ENCODE data around the gene SULT1C3. TPM values are rescaled to one million over a fixed set of nuclear protein-coding genes. Genes with fewer than 3 reads are reported as not detected.
A peak's percentile ranks its signal among the peaks of the same experiment; 100 is the strongest.
"Not testable (repeated sequence)": the region's sequence is repeated elsewhere in the genome, so short reads cannot be mapped to it uniquely, and the experiment has no call there.

The SULT1C3 gene
- total RNA-seq, 2 donors from 2014 or later: not detected

GRCh38 chr2:108280466-108280865 lies 40.7 kb downstream of the SULT1C3 start:
- Histone ChIP-seq H3K27ac (peak overlapping the region in 3 of 4 donors; percentile 29 to 47 (median 36)), H3K27me3 (no peaks in the 10 kb centered on the region), H3K9me3 (no peaks in the 10 kb centered on the region), H3K4me1 (no peaks in the 10 kb centered on the region), H3K4me3 (no peak overlapping the region), H3K36me3 (replicated peaks in 1 of 2; ENCODE audit: insufficient read depth in 1 of 2, low read depth in 2 of 2) (no peaks in the 10 kb centered on the region)
- TF ChIP-seq CTCF (IDR thresholded peaks at IDR 0.05) (no peak), POLR2A (IDR thresholded peaks at IDR 0.05) (no peak)
- intact Hi-C loops (cut with DNase I): no loop called here
- DNase-seq (peak in 1 of 4 donors; percentile 13), ATAC-seq (peak; percentile 83)
- 24 to 39% methylated on average over 2 to 3 of the region's 3 CpGs for WGBS, 2 donors

GRCh38 chr2:108284566-108284965 lies 44.8 kb downstream of the SULT1C3 start:
- H3K27ac ChIP-seq; H3K4me1 ChIP-seq; intact Hi-C loops (cut with DNase I); H3K27me3 ChIP-seq; DNase-seq; H3K4me3 ChIP-seq; H3K36me3 ChIP-seq (replicated peaks in 1 of 2; ENCODE audit: insufficient read depth in 1 of 2, low read depth in 2 of 2); ATAC-seq; H3K9me3 ChIP-seq: not testable (repeated sequence)
- WGBS, 2 donors: 86 to 90% methylated on average over 7 of the region's 7 CpGs

GRCh38 chr2:108285616-108286015 lies 45.8 kb downstream of the SULT1C3 start:
- no peak overlapping the region for H3K4me3 ChIP-seq
- DNase-seq (no peak), ATAC-seq (no peak)
- H3K36me3 ChIP-seq (replicated peaks in 1 of 2; ENCODE audit: insufficient read depth in 1 of 2, low read depth in 2 of 2): no peaks in the 10 kb centered on the region
- intact Hi-C loops (cut with DNase I): no loop called here
- no peaks in the 10 kb centered on the region for H3K9me3 ChIP-seq
- no peaks in the 10 kb centered on the region for H3K4me1 ChIP-seq
- H3K27me3 ChIP-seq: no peaks in the 10 kb centered on the region
- TF ChIP-seq CTCF (IDR thresholded peaks at IDR 0.05): no peak
- no peak for TF ChIP-seq POLR2A (IDR thresholded peaks at IDR 0.05)
- no peak overlapping the region for H3K27ac ChIP-seq
- WGBS, 2 donors: 87 to 95% methylated on average over 5 of the region's 5 CpGs

- no peak overlapping the region for H3K27ac ChIP-seq
- no peak overlapping the region for H3K4me3 ChIP-seq
- intact Hi-C loops (cut with DNase I): no loop called here
- TF ChIP-seq POLR2A (IDR thresholded peaks at IDR 0.05) (no peak), CTCF (IDR thresholded peaks at IDR 0.05) (no peak)
- H3K27me3 ChIP-seq: no peaks in the 10 kb centered on the region
- H3K9me3 ChIP-seq: no peaks in the 10 kb centered on the region
- no peaks in the 10 kb centered on the region for H3K36me3 ChIP-seq (replicated peaks in 1 of 2; ENCODE audit: insufficient read depth in 1 of 2, low read depth in 2 of 2)
- 87 to 93% methylated on average over 2 of the region's 2 CpGs for WGBS, 2 donors
- DNase-seq: no peak
- no peaks in the 10 kb centered on the region for H3K4me1 ChIP-seq
- ATAC-seq: no peak
Measured at GRCh38 chr2:108287169-108287568, 47.4 kb downstream of the SULT1C3 start.

GRCh38 chr2:108288534-108289106 lies 48.9 kb downstream of the SULT1C3 start, which contains the start of gene SULT1C2:
Gene SULT1C2 (plus strand): TSS chr2:108288895. CDS start chr2:108293668, 4,773 bp downstream.
- H3K4me1 ChIP-seq: no peaks in the 10 kb centered on the region
- ATAC-seq (peak; percentile 88), DNase-seq (peak in 2 of 4 donors; percentile 20 to 51)
- TF ChIP-seq POLR2A (IDR thresholded peaks at IDR 0.05): peak in 2 of 3 donors; percentile 26 to 32
- no peak for TF ChIP-seq CTCF (IDR thresholded peaks at IDR 0.05)
- H3K36me3 ChIP-seq (replicated peaks in 1 of 2; ENCODE audit: insufficient read depth in 1 of 2, low read depth in 2 of 2): no peaks in the 10 kb centered on the region
- H3K27ac ChIP-seq: peak within 1 kb of the TSS in 3 of 4 donors; percentile 48 to 65 (median 59)
- WGBS, 2 donors: 28 to 30% methylated on average over 7 of the region's 7 CpGs
- no peaks in the 10 kb centered on the region for H3K27me3 ChIP-seq
- H3K9me3 ChIP-seq: no peaks in the 10 kb centered on the region
- intact Hi-C loops (cut with DNase I): no loop called here
- H3K4me3 ChIP-seq: no peak within 1 kb of the TSS
